Natural killer cell treated with Interleukin-12 subunit alpha and Interleukin-12 subunit beta and Interleukin-15 and Interleukin-18, amount 100 ng/mL, for 72 hours (primary cell): ENCODE measurements around the gene PTPN7. TPM values are rescaled to one million over a fixed set of nuclear protein-coding genes. Genes with fewer than 3 reads are reported as not detected.
"Not testable (repeated sequence)": the region's sequence is repeated elsewhere in the genome, so short reads cannot be mapped to it uniquely, and the experiment has no call there.

Source experiments
- ATAC-seq, 2 donors: fragments of 150-1000 bp; cut with Tn5 transposase in 1 of 2; sonication (Bioruptor Pico), chemical (Tn5 transposase) in 1 of 2; 2 replicates each; pipeline ENCODE4 v1.10.0; 2021
- DNase-seq: peaks from one replicate; pipeline ENCODE4 v3.0.0; 2022; ENCODE audit warnings: low spot score
- H3K27ac Mint-ChIP-seq, 2 donors: 1 replicate in 1 of 2; 2 replicates in 1 of 2; pipeline ENCODE4 v1.8.0; 2022; ENCODE audit warnings: mixed read lengths in 2 of 2, mild to moderate bottlenecking in 1 of 2, moderate library complexity in 1 of 2
- H3K27me3 Mint-ChIP-seq, 2 donors: 1 replicate in 1 of 2; 2 replicates in 1 of 2; pipeline ENCODE4 v1.8.0; 2022; ENCODE audit warnings: mixed read lengths in 2 of 2
- H3K36me3 Mint-ChIP-seq: one replicate; pipeline ENCODE4 v1.8.0; 2022; ENCODE audit warnings: mixed read lengths
- H3K4me1 Mint-ChIP-seq, 2 donors: 1 replicate in 1 of 2; 2 replicates in 1 of 2; pipeline ENCODE4 v1.8.0; 2022; ENCODE audit warnings: low read depth in 2 of 2, mixed read lengths in 2 of 2, mild to moderate bottlenecking in 1 of 2
- H3K4me3 Mint-ChIP-seq: one replicate; pipeline ENCODE4 v1.8.0; 2022; ENCODE audit warnings: mixed read lengths
- H3K9me3 Mint-ChIP-seq: 2 replicates; pipeline ENCODE4 v1.8.0; 2022; ENCODE audit warnings: mixed read lengths
- total RNA-seq, 2 donors: library from RNA; stranded (reverse); gene quantifications; one replicate each; pipeline ENCODE4 v1.2.3, GENCODE V29; 2022

Gene PTPN7
- total RNA-seq, 2 donors from 2014 or later: 227 to 312 TPM

- peaks cover 0 to 11% of the 10 kb centered on the region in 2 donors for H3K27me3 Mint-ChIP-seq
- H3K27ac Mint-ChIP-seq: peak overlapping the region; percentile 24 to 30
- peaks cover 43 to 77% of the 10 kb centered on the region in 2 donors for H3K4me1 Mint-ChIP-seq
- ATAC-seq (no peak), DNase-seq (no peak)
- H3K9me3 Mint-ChIP-seq: no peaks in the 10 kb centered on the region
- no peaks in the 10 kb centered on the region for H3K36me3 Mint-ChIP-seq
- H3K4me3 Mint-ChIP-seq: peak overlapping the region; percentile 57
Observed at GRCh38 chr1:202198366-202198724, 37.9 kb upstream of the PTPN7 start.

GRCh38 chr1:202197653-202198365 lies 37.4 kb upstream of the PTPN7 start:
- H3K4me1 Mint-ChIP-seq: peaks cover 44 to 76% of the 10 kb centered on the region in 2 donors
- peaks cover 0 to 11% of the 10 kb centered on the region in 2 donors for H3K27me3 Mint-ChIP-seq
- peak; percentile 41 to 51 for ATAC-seq
- peak overlapping the region; percentile 57 for H3K4me3 Mint-ChIP-seq
- H3K36me3 Mint-ChIP-seq: no peaks in the 10 kb centered on the region
- H3K9me3 Mint-ChIP-seq: no peaks in the 10 kb centered on the region
- no peak for DNase-seq
- H3K27ac Mint-ChIP-seq: peak overlapping the region; percentile 24 to 30

- Mint-ChIP-seq H3K4me1 (peaks cover 27 to 50% of the 10 kb centered on the region in 2 donors), H3K4me3 (peak overlapping the region; percentile 65), H3K36me3 (no peaks in the 10 kb centered on the region), H3K27ac (peak overlapping the region; percentile 26 to 29), H3K27me3 (peaks cover 0 to 11% of the 10 kb centered on the region in 2 donors), H3K9me3 (no peaks in the 10 kb centered on the region)
- no peak for DNase-seq
- no peak for ATAC-seq
Observed at GRCh38 chr1:202194328-202194648, 33.9 kb upstream of the PTPN7 start.

GRCh38 chr1:202193614-202194327 lies 33.4 kb upstream of the PTPN7 start, which contains the start of gene LGR6:
Gene LGR6, plus strand, starts transcription at chr1:202193799. Its CDS starts 191 bp downstream, at chr1:202193990.
- peak within 1 kb of the TSS; percentile 70 for H3K4me3 Mint-ChIP-seq
- ATAC-seq (peak; percentile 36 to 48), DNase-seq (no peak)
- H3K27ac Mint-ChIP-seq: peak within 1 kb of the TSS; percentile 26 to 29
- peaks cover 0 to 11% of the 10 kb centered on the region in 2 donors for H3K27me3 Mint-ChIP-seq
- peaks cover 22 to 45% of the 10 kb centered on the region in 2 donors for H3K4me1 Mint-ChIP-seq
- no peaks in the 10 kb centered on the region for H3K36me3 Mint-ChIP-seq
- H3K9me3 Mint-ChIP-seq: no peaks in the 10 kb centered on the region

GRCh38 chr1:202192770-202193613 lies 32.6 kb upstream of the PTPN7 start:
- DNase-seq (no peak), ATAC-seq (peak in 1 of 2 donors; percentile 72)
- Mint-ChIP-seq H3K27ac (no peak overlapping the region), H3K27me3 (peaks cover 0 to 11% of the 10 kb centered on the region in 2 donors), H3K9me3 (no peaks in the 10 kb centered on the region), H3K4me1 (peaks cover 14 to 38% of the 10 kb centered on the region in 2 donors), H3K36me3 (no peaks in the 10 kb centered on the region), H3K4me3 (peak overlapping the region; percentile 70)

GRCh38 chr1:202191391-202191790 lies 31.0 kb upstream of the PTPN7 start:
- peaks cover 0 to 11% of the 10 kb centered on the region in 2 donors for H3K27me3 Mint-ChIP-seq
- not testable (repeated sequence) for H3K9me3 Mint-ChIP-seq, H3K27ac Mint-ChIP-seq, H3K4me3 Mint-ChIP-seq, ATAC-seq, H3K36me3 Mint-ChIP-seq
- peak; percentile 3 for DNase-seq
- H3K4me1 Mint-ChIP-seq: peaks cover 4 to 22% of the 10 kb centered on the region in 2 donors

GRCh38 chr1:202189918-202190715 lies 29.7 kb upstream of the PTPN7 start:
- H3K9me3 Mint-ChIP-seq: no peaks in the 10 kb centered on the region
- H3K27ac Mint-ChIP-seq: no peak overlapping the region
- H3K36me3 Mint-ChIP-seq: no peaks in the 10 kb centered on the region
- peaks cover 0 to 8% of the 10 kb centered on the region in 2 donors for H3K27me3 Mint-ChIP-seq
- peaks cover 4 to 13% of the 10 kb centered on the region in 2 donors for H3K4me1 Mint-ChIP-seq
- ATAC-seq: no peak
- DNase-seq: no peak
- H3K4me3 Mint-ChIP-seq: no peak overlapping the region

GRCh38 chr1:202189001-202189790 lies 28.8 kb upstream of the PTPN7 start:
- DNase-seq: peak; percentile 84
- H3K36me3 Mint-ChIP-seq: no peaks in the 10 kb centered on the region
- H3K4me3 Mint-ChIP-seq: no peak overlapping the region
- peak; percentile 72 to 75 for ATAC-seq
- peaks cover 9 to 10% of the 10 kb centered on the region in 2 donors for H3K4me1 Mint-ChIP-seq
- H3K9me3 Mint-ChIP-seq: no peaks in the 10 kb centered on the region
- peaks cover 0 to 5% of the 10 kb centered on the region in 2 donors for H3K27me3 Mint-ChIP-seq
- no peak overlapping the region for H3K27ac Mint-ChIP-seq

- DNase-seq: no peak
- Mint-ChIP-seq H3K27ac (no peak overlapping the region), H3K27me3 (peaks cover 0 to 7% of the 10 kb centered on the region in 2 donors), H3K36me3 (no peaks in the 10 kb centered on the region), H3K4me3 (no peak overlapping the region), H3K9me3 (no peaks in the 10 kb centered on the region), H3K4me1 (peaks cover 10 to 12% of the 10 kb centered on the region in 2 donors)
- ATAC-seq: no peak
Observed at GRCh38 chr1:202187697-202188407, 27.4 kb upstream of the PTPN7 start.

GRCh38 chr1:202187041-202187671 lies 26.8 kb upstream of the PTPN7 start:
- Mint-ChIP-seq H3K4me1 (peaks cover 7 to 12% of the 10 kb centered on the region in 2 donors), H3K9me3 (no peaks in the 10 kb centered on the region), H3K4me3 (no peak overlapping the region), H3K36me3 (no peaks in the 10 kb centered on the region), H3K27me3 (peaks cover 0 to 7% of the 10 kb centered on the region in 2 donors), H3K27ac (no peak overlapping the region)
- ATAC-seq: no peak
- DNase-seq: no peak

- no peak for DNase-seq
- no peak overlapping the region for H3K4me3 Mint-ChIP-seq
- H3K9me3 Mint-ChIP-seq: no peaks in the 10 kb centered on the region
- H3K27ac Mint-ChIP-seq: no peak overlapping the region
- H3K27me3 Mint-ChIP-seq: peaks cover 0 to 7% of the 10 kb centered on the region in 2 donors
- peaks cover 7 to 12% of the 10 kb centered on the region in 2 donors for H3K4me1 Mint-ChIP-seq
- H3K36me3 Mint-ChIP-seq: no peaks in the 10 kb centered on the region
- ATAC-seq: no peak
Observed at GRCh38 chr1:202186327-202186726, 25.9 kb upstream of the PTPN7 start.
